Sigmoid colon (tissue), 7 donors: Measurements from ENCODE around the gene FHOD3. TPM values are rescaled to one million over a fixed set of nuclear protein-coding genes. Genes with fewer than 3 reads are reported as not detected.

Experiments
- DNase-seq: peaks from one replicate; pipeline ENCODE4 v3.0.0-alpha.2; 2019
- H3K27ac ChIP-seq, 4 donors: fragments of 200-600 bp; sonication (generic); one replicate each; pipeline ENCODE4 v1.5.1; 2016 to 2019; ENCODE audit warnings: mild to moderate bottlenecking in 1 of 4
- H3K27me3 ChIP-seq, 3 donors: fragments of 200-600 bp; sonication (generic); one replicate each; pipeline ENCODE4 v1.5.1; 2019; ENCODE audit warnings: mild to moderate bottlenecking in 1 of 3
- H3K36me3 ChIP-seq, 4 donors: fragments of 200-600 bp; sonication (generic); one replicate each; pipeline ENCODE4 v1.5.1; 2016 to 2019
- H3K4me1 ChIP-seq, 4 donors: fragments of 200-600 bp; sonication (generic); one replicate each; pipeline ENCODE4 v1.5.1; 2017 to 2019
- H3K4me3 ChIP-seq, 4 donors: fragments of 200-600 bp; sonication (generic); one replicate each; pipeline ENCODE4 v1.5.1; 2017 to 2019; ENCODE audit warnings: mild to moderate bottlenecking in 2 of 4, moderate library complexity in 1 of 4
- H3K9me3 ChIP-seq, 4 donors: fragments of 200-600 bp in 3 of 4; sonication (generic) in 3 of 4; one replicate each; pipeline versions ENCODE4 v1.5.1 to v1.6.1; 2013 to 2019
- EP300 ChIP-seq, 4 donors: sonication (generic); formaldehyde crosslinking; IDR thresholded peaks; one replicate each; pipeline ENCODE4 v1.6.1; 2017; ENCODE audit warnings: antibody characterized with exemption in 4 of 4
- POLR2A ChIP-seq, 2 donors: fragments of 450-650 bp; IDR thresholded peaks; one replicate each; pipeline ENCODE4 v1.6.1; 2016; ENCODE audit warnings: antibody characterized with exemption in 2 of 2, mild to moderate bottlenecking in 2 of 2, moderate library complexity in 2 of 2
- POLR2AphosphoS5 ChIP-seq, 4 donors: sonication (generic); formaldehyde crosslinking; IDR thresholded peaks; one replicate each; pipeline ENCODE4 v1.6.1; 2017; ENCODE audit warnings: antibody characterized with exemption in 4 of 4
- WGBS, 2 donors: extraction: QIAGEN DNeasy Blood & Tissue Kit; methylation state at CpG; one replicate each; pipeline ENCODE4 v1.1.7; 2013; 5-methylcytosine and 5-hydroxymethylcytosine counted together
- intact Hi-C: fragments of 100-400 bp; cut with DNase I; formaldehyde crosslinking; loops from one replicate; pipeline ENCODE4 v1.15.1; 2023
- polyA plus RNA-seq, 3 donors: library from polyadenylated mRNA; stranded (reverse); fragments of 200-250 nt; gene quantifications; one replicate each; pipeline ENCODE4 v1.2.3, GENCODE V29; 2013
- total RNA-seq, 4 donors: library from RNA; depleted of rRNA; stranded (reverse); fragments of >200 nt; gene quantifications; one replicate each; pipeline ENCODE4 v1.1.0, GENCODE V29; 2016
- TF ChIP-seq, protein P1 (sequence below), 4 experiments: fragments of 450-650 bp in 3 of 4; fragments of 200-600 bp in 1 of 4; IDR thresholded peaks; one replicate each; pipeline ENCODE4 v1.5.1; 2016 to 2019; ENCODE audit warnings: antibody characterized with exemption in 4 of 4, mild to moderate bottlenecking in 3 of 4, moderate library complexity in 2 of 4
- donor health status: healthy with polysubstance abuse.
- donor health status: Bipolar disorder and iron deficiency.
- donor health status: healthy.

FHOD3 gene
- total and polyA plus RNA-seq, 7 donors, result 1.2 to 24.9 (median 9.5) TPM

DNA sequence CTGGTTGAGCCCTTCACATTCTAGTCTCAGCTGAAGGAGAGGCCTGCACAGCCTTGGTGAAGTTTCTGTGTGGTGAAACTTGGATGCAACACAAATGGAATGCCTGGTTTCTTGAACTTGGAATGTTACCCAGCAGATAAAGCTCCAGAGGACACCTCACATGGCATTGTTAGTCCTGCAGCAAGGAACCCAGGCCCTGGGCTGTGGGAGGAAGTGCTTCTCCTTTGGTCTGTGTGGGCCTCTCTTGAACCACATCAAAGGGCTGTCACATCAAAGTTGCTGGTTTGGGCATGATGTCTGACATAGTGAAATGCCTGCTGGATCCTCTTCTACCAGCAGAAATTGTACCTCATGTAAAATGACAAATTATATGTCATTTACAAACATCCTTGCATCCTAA is 198.5 kb downstream of the FHOD3 start:
- DNase-seq, result no peak
- TF ChIP-seq POLR2AphosphoS5 (IDR thresholded peaks at IDR 0.05), result no peak
- no peak for TF ChIP-seq EP300 (IDR thresholded peaks at IDR 0.05)
- no peak for TF ChIP-seq POLR2A (IDR thresholded peaks at IDR 0.05)
- TF ChIP-seq, protein P1, sequence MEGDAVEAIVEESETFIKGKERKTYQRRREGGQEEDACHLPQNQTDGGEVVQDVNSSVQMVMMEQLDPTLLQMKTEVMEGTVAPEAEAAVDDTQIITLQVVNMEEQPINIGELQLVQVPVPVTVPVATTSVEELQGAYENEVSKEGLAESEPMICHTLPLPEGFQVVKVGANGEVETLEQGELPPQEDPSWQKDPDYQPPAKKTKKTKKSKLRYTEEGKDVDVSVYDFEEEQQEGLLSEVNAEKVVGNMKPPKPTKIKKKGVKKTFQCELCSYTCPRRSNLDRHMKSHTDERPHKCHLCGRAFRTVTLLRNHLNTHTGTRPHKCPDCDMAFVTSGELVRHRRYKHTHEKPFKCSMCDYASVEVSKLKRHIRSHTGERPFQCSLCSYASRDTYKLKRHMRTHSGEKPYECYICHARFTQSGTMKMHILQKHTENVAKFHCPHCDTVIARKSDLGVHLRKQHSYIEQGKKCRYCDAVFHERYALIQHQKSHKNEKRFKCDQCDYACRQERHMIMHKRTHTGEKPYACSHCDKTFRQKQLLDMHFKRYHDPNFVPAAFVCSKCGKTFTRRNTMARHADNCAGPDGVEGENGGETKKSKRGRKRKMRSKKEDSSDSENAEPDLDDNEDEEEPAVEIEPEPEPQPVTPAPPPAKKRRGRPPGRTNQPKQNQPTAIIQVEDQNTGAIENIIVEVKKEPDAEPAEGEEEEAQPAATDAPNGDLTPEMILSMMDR (IDR thresholded peaks at IDR 0.05), result no peak
- no peaks in the 10 kb centered on the region for H3K27me3 ChIP-seq
- H3K36me3 ChIP-seq, result no peaks in the 10 kb centered on the region
- H3K9me3 ChIP-seq, result no peaks in the 10 kb centered on the region
- no peaks in the 10 kb centered on the region for H3K4me1 ChIP-seq
- intact Hi-C loops, result no loop called here
- no peak overlapping the region for H3K4me3 ChIP-seq
- H3K27ac ChIP-seq, result no peak overlapping the region

DNA sequence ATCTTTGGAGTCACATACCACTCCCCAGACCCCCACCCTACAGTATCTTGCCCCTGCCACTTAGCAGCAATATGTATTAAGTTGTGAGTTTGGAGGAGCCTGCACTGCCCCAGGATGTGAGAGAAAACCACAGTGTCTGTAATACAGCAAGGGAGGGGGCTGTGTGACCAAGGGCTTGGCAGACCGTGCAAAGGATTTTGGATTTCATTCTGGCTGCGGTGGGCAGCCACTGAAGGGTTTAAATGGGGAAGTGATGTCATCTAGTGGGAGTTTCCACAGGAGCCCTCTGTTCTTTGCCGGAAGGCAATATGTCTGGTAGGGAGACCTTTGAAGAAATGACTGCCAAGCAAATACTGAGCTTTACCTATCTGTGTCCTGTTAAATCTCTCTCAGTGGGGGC is 202.4 kb downstream of the FHOD3 start:
- no peak for DNase-seq
- no peaks in the 10 kb centered on the region for H3K36me3 ChIP-seq
- no peaks in the 10 kb centered on the region for H3K9me3 ChIP-seq
- H3K4me3 ChIP-seq, result no peak overlapping the region
- no peaks in the 10 kb centered on the region for H3K4me1 ChIP-seq
- intact Hi-C loops, result no loop called here
- WGBS, 2 donors, result 37 to 87% methylated on average over 3 of the region's 3 CpGs
- no peak overlapping the region for H3K27ac ChIP-seq
- no peak for TF ChIP-seq POLR2A (IDR thresholded peaks at IDR 0.05)
- TF ChIP-seq, protein P1 (IDR thresholded peaks at IDR 0.05), result no peak
- no peak for TF ChIP-seq POLR2AphosphoS5 (IDR thresholded peaks at IDR 0.05)
- TF ChIP-seq EP300 (IDR thresholded peaks at IDR 0.05), result no peak
- H3K27me3 ChIP-seq, result no peaks in the 10 kb centered on the region

DNA sequence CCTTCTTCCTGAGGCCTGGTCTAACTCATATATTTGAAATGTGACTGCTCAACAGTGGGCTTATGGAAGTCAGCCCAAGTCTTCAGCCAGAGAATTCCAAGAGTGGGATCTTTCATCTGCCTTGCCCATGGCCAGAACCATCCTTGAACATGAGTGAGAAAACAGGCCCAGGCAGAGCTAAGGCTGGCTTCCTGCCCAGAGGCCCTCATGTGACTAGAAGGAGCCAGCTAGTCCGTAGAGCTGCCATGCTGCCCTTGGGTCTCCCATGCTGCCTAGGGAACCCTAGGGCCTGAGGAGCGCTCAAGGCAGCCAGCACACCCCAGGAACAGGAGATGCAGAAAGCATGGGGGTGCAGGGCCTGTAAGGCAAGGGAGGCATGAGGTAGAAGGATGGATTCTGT is 203.6 kb downstream of the FHOD3 start:
- intact Hi-C loops, result no loop called here
- Histone ChIP-seq H3K27ac (no peak overlapping the region), H3K27me3 (no peaks in the 10 kb centered on the region), H3K4me3 (no peak overlapping the region), H3K9me3 (no peaks in the 10 kb centered on the region), H3K36me3 (no peaks in the 10 kb centered on the region), H3K4me1 (no peaks in the 10 kb centered on the region)
- no peak for DNase-seq
- 90 to 92% methylated on average over 2 of the region's 2 CpGs for WGBS, 2 donors
- TF ChIP-seq POLR2A (IDR thresholded peaks at IDR 0.05) (no peak), POLR2AphosphoS5 (IDR thresholded peaks at IDR 0.05) (no peak), EP300 (IDR thresholded peaks at IDR 0.05) (no peak)
- TF ChIP-seq, protein P1 (IDR thresholded peaks at IDR 0.05), result no peak

DNA sequence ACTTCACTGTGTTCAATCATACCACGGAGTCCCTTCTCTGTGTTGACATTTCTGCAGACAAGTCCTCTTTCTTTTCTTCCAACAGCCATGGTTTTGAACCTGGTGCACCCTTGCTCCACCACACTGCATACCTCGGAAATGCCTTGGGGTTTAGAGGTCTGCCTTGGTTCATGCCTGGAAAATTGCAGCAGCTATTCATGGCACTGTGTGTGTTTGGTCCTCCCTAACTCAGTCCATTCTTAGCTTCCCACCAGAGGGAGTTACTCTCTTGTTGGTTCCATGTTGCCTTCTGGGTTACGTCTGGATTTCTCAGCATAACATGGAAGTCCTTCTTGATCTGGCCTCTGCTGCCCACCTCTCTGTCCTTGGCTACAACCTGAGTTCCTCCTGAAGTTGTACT is 206.0 kb downstream of the FHOD3 start:
- 78% methylated on average over 3 of the region's 3 CpGs for WGBS, 2 donors
- H3K9me3 ChIP-seq, result no peaks in the 10 kb centered on the region

DNA sequence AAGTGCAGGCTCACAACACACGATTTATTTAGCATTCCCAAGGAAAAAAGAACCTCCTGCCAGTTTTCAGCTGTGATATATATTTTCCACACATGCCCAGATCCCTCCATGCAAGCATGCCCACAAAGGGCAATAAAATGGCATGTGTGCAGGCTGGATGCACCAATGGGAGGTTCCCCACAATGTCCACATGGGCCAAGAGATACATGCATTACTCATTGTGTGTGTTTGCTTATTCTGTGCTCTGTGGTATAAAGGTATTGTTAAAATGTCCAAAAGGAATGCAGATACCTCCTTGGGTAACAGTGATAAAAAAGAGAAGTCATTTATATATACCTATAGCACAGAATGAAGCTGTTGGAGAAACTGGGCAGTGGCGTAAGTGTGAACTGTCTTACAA is 207.4 kb downstream of the FHOD3 start:
- Histone ChIP-seq H3K36me3 (no peaks in the 10 kb centered on the region), H3K4me1 (no peaks in the 10 kb centered on the region), H3K27me3 (no peaks in the 10 kb centered on the region), H3K4me3 (no peak overlapping the region), H3K27ac (no peak overlapping the region), H3K9me3 (no peaks in the 10 kb centered on the region)
- intact Hi-C loops, result no loop called here
- no peak for DNase-seq
- WGBS, 2 donors, result 75 to 84% methylated on average over 2 of the region's 2 CpGs
- TF ChIP-seq POLR2A (IDR thresholded peaks at IDR 0.05), result no peak
- TF ChIP-seq, protein P1 (IDR thresholded peaks at IDR 0.05), result no peak
- no peak for TF ChIP-seq POLR2AphosphoS5 (IDR thresholded peaks at IDR 0.05)
- no peak for TF ChIP-seq EP300 (IDR thresholded peaks at IDR 0.05)

More for the DNA sequence above, 206.0 kb downstream of the FHOD3 start:
- Histone ChIP-seq H3K27me3 (no peaks in the 10 kb centered on the region), H3K27ac (no peak overlapping the region), H3K4me1 (no peaks in the 10 kb centered on the region), H3K36me3 (no peaks in the 10 kb centered on the region), H3K4me3 (no peak overlapping the region)
- intact Hi-C loops, result no loop called here
- no peak for TF ChIP-seq EP300 (IDR thresholded peaks at IDR 0.05)
- no peak for TF ChIP-seq POLR2A (IDR thresholded peaks at IDR 0.05)
- TF ChIP-seq, protein P1 (IDR thresholded peaks at IDR 0.05), result no peak
- no peak for DNase-seq
